HCT116 (cell line): ENCODE results near the gene RAD51AP2.

Source experiments
- POLR2A ChIP-seq: IDR thresholded peaks from 2 replicates; pipeline ENCODE4 v1.7.0; 2011; ENCODE audit warnings: borderline replicate concordance; ENCODE audit not compliant: insufficient read depth, insufficient read length; ENCODE audit errors: extremely low read depth
- YY1 ChIP-seq: IDR thresholded peaks from 2 replicates; pipeline ENCODE4 v1.6.1; 2011; ENCODE audit warnings: low read length, low read depth, moderate library complexity, mild to moderate bottlenecking; ENCODE audit not compliant: insufficient replicate concordance; ENCODE audit errors: extremely low read depth
- TF ChIP-seq, protein P1 (sequence below): IDR thresholded peaks from 2 replicates; pipeline ENCODE4 v1.6.1; 2012
- TF ChIP-seq, protein P2 (sequence below), 3 experiments: fragments of 200-600 bp in 1 of 3; sonication (generic) in 1 of 3; IDR thresholded peaks in 2 of 3; conservative IDR thresholded peaks in 1 of 3; 2 replicates each; pipeline ENCODE4 v1.5.1; 2012 to 2017; ENCODE audit warnings: low read depth in 2 of 3, low read length in 2 of 3, antibody characterized with exemption in 1 of 3, borderline replicate concordance in 1 of 3, control low read depth in 1 of 3, mild to moderate bottlenecking in 1 of 3, mixed read lengths in 1 of 3, mixed run types in 1 of 3, moderate library complexity in 1 of 3; ENCODE audit not compliant: insufficient read depth in 1 of 3

DNA sequence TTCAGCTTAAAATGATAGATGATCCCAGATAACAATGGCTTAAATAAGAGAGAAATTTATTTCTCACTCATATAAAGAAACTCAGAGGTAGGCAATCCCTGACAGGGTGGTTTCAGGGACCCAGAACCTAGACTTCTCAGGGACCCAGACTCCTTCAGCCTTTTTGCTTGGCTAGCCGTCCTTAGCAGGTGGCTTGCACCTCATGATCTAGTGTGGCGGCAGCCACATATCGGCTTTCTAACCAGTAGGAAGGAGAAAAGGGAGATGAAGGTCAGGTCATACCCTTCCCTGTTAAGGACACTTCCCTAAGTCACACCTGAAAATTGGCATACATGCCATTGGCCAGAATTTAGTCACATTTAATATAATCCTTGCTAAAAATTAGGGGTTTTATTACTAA, 40.6 kb upstream of the RAD51AP2 start:
- TF ChIP-seq, protein P1, sequence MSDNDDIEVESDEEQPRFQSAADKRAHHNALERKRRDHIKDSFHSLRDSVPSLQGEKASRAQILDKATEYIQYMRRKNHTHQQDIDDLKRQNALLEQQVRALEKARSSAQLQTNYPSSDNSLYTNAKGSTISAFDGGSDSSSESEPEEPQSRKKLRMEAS, result no peak
- TF ChIP-seq POLR2A (no peak), YY1 (no peak)
- TF ChIP-seq, protein P2, sequence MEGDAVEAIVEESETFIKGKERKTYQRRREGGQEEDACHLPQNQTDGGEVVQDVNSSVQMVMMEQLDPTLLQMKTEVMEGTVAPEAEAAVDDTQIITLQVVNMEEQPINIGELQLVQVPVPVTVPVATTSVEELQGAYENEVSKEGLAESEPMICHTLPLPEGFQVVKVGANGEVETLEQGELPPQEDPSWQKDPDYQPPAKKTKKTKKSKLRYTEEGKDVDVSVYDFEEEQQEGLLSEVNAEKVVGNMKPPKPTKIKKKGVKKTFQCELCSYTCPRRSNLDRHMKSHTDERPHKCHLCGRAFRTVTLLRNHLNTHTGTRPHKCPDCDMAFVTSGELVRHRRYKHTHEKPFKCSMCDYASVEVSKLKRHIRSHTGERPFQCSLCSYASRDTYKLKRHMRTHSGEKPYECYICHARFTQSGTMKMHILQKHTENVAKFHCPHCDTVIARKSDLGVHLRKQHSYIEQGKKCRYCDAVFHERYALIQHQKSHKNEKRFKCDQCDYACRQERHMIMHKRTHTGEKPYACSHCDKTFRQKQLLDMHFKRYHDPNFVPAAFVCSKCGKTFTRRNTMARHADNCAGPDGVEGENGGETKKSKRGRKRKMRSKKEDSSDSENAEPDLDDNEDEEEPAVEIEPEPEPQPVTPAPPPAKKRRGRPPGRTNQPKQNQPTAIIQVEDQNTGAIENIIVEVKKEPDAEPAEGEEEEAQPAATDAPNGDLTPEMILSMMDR (IDR thresholded peaks at IDR 0.05 in 2 of 3, conservative IDR thresholded peaks at IDR 0.05 in 1 of 3; ENCODE audit: borderline replicate concordance in 1 of 3, insufficient read depth in 1 of 3, low read depth in 2 of 3, low read length in 2 of 3), result no peak
